ENCODE results near the gene FUT1.
"Not testable (repeated sequence)": the region's sequence is repeated elsewhere in the genome, so short reads cannot be mapped to it uniquely, and the experiment has no call there.

Gene FUT1

GRCh38 chr19:48740164-48740972, 12.1 kb downstream of the FUT1 start, which contains the start of gene RASIP1:
TSS of gene RASIP1 (minus strand) at chr19:48740610. CDS start at chr19:48740282, 328 bp downstream.
- no peak for DNase-seq

GRCh38 chr19:48739404-48740163, 12.9 kb downstream of the FUT1 start:
- DNase-seq, result no peak

GRCh38 chr19:48738557-48739403, 13.7 kb downstream of the FUT1 start:
- DNase-seq, result peak; percentile 46

- DNase-seq, result no peak
Observed at GRCh38 chr19:48737360-48737998, 15.0 kb downstream of the FUT1 start.

- DNase-seq, result no peak
Observed at GRCh38 chr19:48735031-48735615, 17.3 kb downstream of the FUT1 start.

GRCh38 chr19:48734625-48735024, 17.8 kb downstream of the FUT1 start:
- DNase-seq, result no peak

- DNase-seq, result no peak
Observed at GRCh38 chr19:48731452-48731851, 21.0 kb downstream of the FUT1 start.

- DNase-seq, result no peak
Observed at GRCh38 chr19:48728911-48729664, 23.4 kb downstream of the FUT1 start.

GRCh38 chr19:48726556-48726955, 25.9 kb downstream of the FUT1 start:
- peak; percentile 56 for DNase-seq

GRCh38 chr19:48724796-48725753, 27.4 kb downstream of the FUT1 start:
- DNase-seq, result peak; percentile 87

GRCh38 chr19:48722196-48722708, 30.2 kb downstream of the FUT1 start:
- DNase-seq, result no peak

- DNase-seq, result peak; percentile 91
Observed at GRCh38 chr19:48720613-48721296, 31.7 kb downstream of the FUT1 start.

GRCh38 chr19:48720251-48720612, 32.2 kb downstream of the FUT1 start:
- no peak for DNase-seq

GRCh38 chr19:48719263-48720171, 32.9 kb downstream of the FUT1 start, which contains the start of gene MAMSTR:
TSS of gene MAMSTR (minus strand) at chr19:48719725. CDS start at chr19:48719031, 694 bp downstream.
- no peak for DNase-seq

- DNase-seq, result no peak
Observed at GRCh38 chr19:48718711-48719231, 33.7 kb downstream of the FUT1 start.

- DNase-seq, result not testable (repeated sequence)
Observed at GRCh38 chr19:48718106-48718505, 34.3 kb downstream of the FUT1 start.

GRCh38 chr19:48716562-48717291, 35.7 kb downstream of the FUT1 start:
- DNase-seq, result no peak

Measured in GF-D8 (cell line).